Body of pancreas (tissue), 4 donors: ENCODE data around the gene B3GALT5. TPM values are rescaled to one million over a fixed set of nuclear protein-coding genes. Genes with fewer than 3 reads are reported as not detected.
A peak's percentile ranks its signal among the peaks of the same experiment; 100 is the strongest.

Experiments used
- ATAC-seq: fragments of 150-250 bp; one replicate; pipeline ENCODE4 v1.9.1; 2016
- DNase-seq, 4 donors: peaks; one replicate each; pipeline ENCODE4 v3.0.0-alpha.2; 2019
- H3K27ac ChIP-seq, 4 donors: fragments of 200-600 bp; sonication (generic); 1 replicate in 3 of 4; 2 replicates in 1 of 4; pipeline versions ENCODE4 v1.5.1 to v1.6.1; 2016 to 2019; ENCODE audit warnings: mild to moderate bottlenecking in 1 of 4, mixed read lengths in 1 of 4, moderate library complexity in 1 of 4
- H3K27me3 ChIP-seq, 2 donors: fragments of 200-600 bp; sonication (generic); one replicate each; pipeline ENCODE4 v1.6.0; 2016; ENCODE audit warnings: mild to moderate bottlenecking in 1 of 2
- H3K36me3 ChIP-seq, 2 donors: fragments of 200-600 bp; sonication (generic); replicated peaks in 1 of 2; 2 replicates each; pipeline ENCODE4 v1.5.1; 2016; ENCODE audit warnings: low read depth in 2 of 2; ENCODE audit not compliant: insufficient read depth in 1 of 2
- H3K4me1 ChIP-seq: fragments of 200-600 bp; sonication (generic); one replicate; pipeline ENCODE4 v1.6.0; 2016
- H3K4me3 ChIP-seq, 2 donors: fragments of 200-600 bp; sonication (generic); 1 replicate in 1 of 2; 2 replicates in 1 of 2; pipeline ENCODE4 v1.5.1; 2016 to 2019
- H3K9me3 ChIP-seq, 3 donors: fragments of 200-600 bp; sonication (generic); 1 replicate in 2 of 3; 2 replicates in 1 of 3; pipeline ENCODE4 v1.5.1; 2016
- CTCF ChIP-seq, 7 experiments: fragments of 450-650 bp in 4 of 7; fragments of 200-600 bp in 3 of 7; sonication (generic) in 3 of 7; IDR thresholded peaks; one replicate each; pipeline ENCODE4 v1.5.1; 2016 to 2019; ENCODE audit warnings: antibody characterized with exemption in 7 of 7
- POLR2A ChIP-seq, 3 donors: fragments of 450-650 bp; IDR thresholded peaks; one replicate each; pipeline ENCODE4 v1.6.1; 2016; ENCODE audit warnings: antibody characterized with exemption in 3 of 3, mild to moderate bottlenecking in 2 of 3
- WGBS, 2 donors: methylation state at CpG; one replicate each; pipeline ENCODE4 v1.1.5; 2017; 5-methylcytosine and 5-hydroxymethylcytosine counted together
- intact Hi-C: fragments of 100-400 bp; cut with DNase I; formaldehyde crosslinking; loops from one replicate; pipeline ENCODE4 v1.15.1; 2023
- total RNA-seq, 2 donors: library from RNA; depleted of rRNA; stranded (reverse); fragments of >200 nt; gene quantifications; one replicate each; pipeline ENCODE4 v1.1.0, GENCODE V29; 2016

The B3GALT5 gene
- total RNA-seq, 2 donors from 2014 or later = 4.9 to 5.6 TPM

- no peaks in the 10 kb centered on the region for H3K27me3 ChIP-seq
- no peak for ATAC-seq
- H3K27ac ChIP-seq = no peak overlapping the region
- peaks cover 1% of the 10 kb centered on the region for H3K4me1 ChIP-seq
- no peak for DNase-seq
- TF ChIP-seq POLR2A (IDR thresholded peaks at IDR 0.05) = no peak
- TF ChIP-seq CTCF (IDR thresholded peaks at IDR 0.05) = no peak
- no peak overlapping the region for H3K4me3 ChIP-seq
- H3K36me3 ChIP-seq = no peaks in the 10 kb centered on the region
- intact Hi-C loops = no loop called here
- WGBS, 2 donors = 81 to 82% methylated on average over 12 of the region's 12 CpGs
- no peaks in the 10 kb centered on the region for H3K9me3 ChIP-seq
These were observed 12.6 kb downstream of the B3GALT5 start for GRCh38 chr21:39625211-39625895.

- Histone ChIP-seq H3K9me3 (no peaks in the 10 kb centered on the region), H3K4me3 (no peak overlapping the region), H3K36me3 (no peaks in the 10 kb centered on the region), H3K27ac (no peak overlapping the region), H3K27me3 (no peaks in the 10 kb centered on the region), H3K4me1 (peaks cover 9% of the 10 kb centered on the region)
- intact Hi-C loops = no loop called here
- ATAC-seq (no peak), DNase-seq (no peak)
- WGBS, 2 donors = 75 to 76% methylated on average over 8 of the region's 8 CpGs
- TF ChIP-seq CTCF (IDR thresholded peaks at IDR 0.05) = no peak
These were observed 15.6 kb downstream of the B3GALT5 start for GRCh38 chr21:39628385-39628784.

GRCh38 chr21:39630191-39630591 lies 17.5 kb downstream of the B3GALT5 start:
- H3K36me3 ChIP-seq = no peaks in the 10 kb centered on the region
- ATAC-seq (no peak), DNase-seq (no peak)
- intact Hi-C loops = no loop called here
- no peaks in the 10 kb centered on the region for H3K9me3 ChIP-seq
- H3K27me3 ChIP-seq = no peaks in the 10 kb centered on the region
- H3K27ac ChIP-seq = peak overlapping the region in 2 of 4 donors; percentile 35 to 55
- WGBS, 2 donors = 41 to 62% methylated on average over 8 of the region's 8 CpGs
- no peak overlapping the region for H3K4me3 ChIP-seq
- H3K4me1 ChIP-seq = peaks cover 9% of the 10 kb centered on the region
- TF ChIP-seq POLR2A (IDR thresholded peaks at IDR 0.05) (no peak), CTCF (IDR thresholded peaks at IDR 0.05) (no peak)

GRCh38 chr21:39630827-39631226 lies 18.1 kb downstream of the B3GALT5 start:
- intact Hi-C loops = no loop called here
- WGBS, 2 donors = 16 to 17% methylated on average over 2 of the region's 2 CpGs
- DNase-seq (no peak), ATAC-seq (peak; percentile 58)
- Histone ChIP-seq H3K27me3 (no peaks in the 10 kb centered on the region), H3K4me1 (peaks cover 9% of the 10 kb centered on the region), H3K36me3 (no peaks in the 10 kb centered on the region), H3K27ac (peak overlapping the region in 2 of 4 donors; percentile 35 to 55), H3K9me3 (no peaks in the 10 kb centered on the region), H3K4me3 (no peak overlapping the region)
- TF ChIP-seq CTCF (IDR thresholded peaks at IDR 0.05) (no peak), POLR2A (IDR thresholded peaks at IDR 0.05) (no peak)
